SU-DHL-6 (cell line): Measurements from ENCODE around the gene INO80D.

Source experiments
- CTCF ChIP-seq: fragments of 200-600 bp; sonication (generic); IDR thresholded peaks from one replicate; pipeline ENCODE4 v1.5.1; 2017; ENCODE audit warnings: antibody characterized with exemption, mild to moderate bottlenecking, low read length, moderate library complexity; ENCODE audit not compliant: insufficient read depth, poor library complexity, severe bottlenecking
- EZH2phosphoT487 ChIP-seq: fragments of 200-600 bp; sonication (generic), shearing (Covaris generic); conservative IDR thresholded peaks from 2 replicates; pipeline ENCODE4 v1.6.1; 2018; ENCODE audit warnings: mild to moderate bottlenecking, antibody characterized with exemption, low read length, moderate library complexity, mixed read lengths

- TF ChIP-seq CTCF (no peak), EZH2phosphoT487 (no peak)
Measured at GRCh38 chr2:206080927-206081326, 5.0 kb downstream of the INO80D start.
